Osteoblast (primary cell): ENCODE results near the gene CADPS2. TPM values are rescaled to one million over a fixed set of nuclear protein-coding genes. Genes with fewer than 3 reads are reported as not detected.

Experiments used
- DNase-seq: peaks from one replicate; pipeline ENCODE4 v3.0.0; 2011; ENCODE audit warnings: low spot score, mixed read lengths; ENCODE audit not compliant: insufficient read length; ENCODE audit errors: missing footprints
- H2AFZ ChIP-seq: 2 replicates; pipeline ENCODE4 v1.6.0; 2011; ENCODE audit warnings: mild to moderate bottlenecking, low read length
- H3K27ac ChIP-seq: 2 replicates; pipeline ENCODE4 v1.5.1; 2011; ENCODE audit warnings: mild to moderate bottlenecking, low read depth, low read length, moderate library complexity
- H3K27me3 ChIP-seq: 2 replicates; pipeline ENCODE4 v1.6.0; 2012; ENCODE audit warnings: mild to moderate bottlenecking, control low read depth, inconsistent platforms, low read length, moderate library complexity; ENCODE audit not compliant: insufficient read depth
- H3K36me3 ChIP-seq: 2 replicates; pipeline ENCODE4 v1.5.1; 2011; ENCODE audit warnings: mild to moderate bottlenecking, low read length, control low read depth, moderate library complexity; ENCODE audit not compliant: insufficient read depth
- H3K4me1 ChIP-seq: 2 replicates; pipeline ENCODE4 v1.5.1; 2011; ENCODE audit warnings: mild to moderate bottlenecking, low read length, control low read depth, moderate library complexity; ENCODE audit not compliant: insufficient read depth
- H3K4me2 ChIP-seq: 2 replicates; pipeline ENCODE4 v1.6.0; 2011; ENCODE audit warnings: mild to moderate bottlenecking, low read length; ENCODE audit not compliant: insufficient read depth
- H3K4me3 ChIP-seq: fragments of 200-600 bp; sonication (generic); 3 replicates; pipeline ENCODE4 v1.5.1; 2012; ENCODE audit warnings: mild to moderate bottlenecking, low read length, inconsistent platforms; ENCODE audit not compliant: insufficient read depth
- H3K79me2 ChIP-seq: 2 replicates; pipeline ENCODE4 v1.6.0; 2012; ENCODE audit warnings: mild to moderate bottlenecking, low read length, control low read depth, inconsistent platforms; ENCODE audit not compliant: insufficient read depth
- H3K9me3 ChIP-seq: 2 replicates; pipeline ENCODE4 v1.5.1; 2011; ENCODE audit warnings: low read depth, low read length, control low read depth
- H4K20me1 ChIP-seq: 2 replicates; pipeline ENCODE4 v1.6.0; 2012; ENCODE audit warnings: mild to moderate bottlenecking, low read length, control low read depth; ENCODE audit not compliant: insufficient read depth
- CTCF ChIP-seq: IDR thresholded peaks from 2 replicates; pipeline ENCODE4 v1.5.1; 2011; ENCODE audit warnings: mild to moderate bottlenecking, low read depth, low read length, moderate library complexity; ENCODE audit errors: extremely low read depth
- total RNA-seq: library from RNA; depleted of rRNA; stranded (reverse); fragments of >200 nt; gene quantifications from 2 replicates; pipeline ENCODE4 v1.2.3, GENCODE V29; 2012

The CADPS2 gene
- total RNA-seq, 1 donor: 21.7 TPM

- no peak for DNase-seq
- Histone ChIP-seq H2AFZ (no peak overlapping the region), H3K4me2 (no peak overlapping the region), H3K27ac (no peak overlapping the region), H3K4me1 (no peaks in the 10 kb centered on the region), H4K20me1 (no peaks in the 10 kb centered on the region), H3K9me3 (no peaks in the 10 kb centered on the region), H3K4me3 (no peak overlapping the region), H3K36me3 (no peaks in the 10 kb centered on the region), H3K79me2 (no peaks in the 10 kb centered on the region), H3K27me3 (no peaks in the 10 kb centered on the region)
- TF ChIP-seq CTCF: no peak
Observed at GRCh38 chr7:122507591-122507990, 378.7 kb downstream of the CADPS2 start.

- H3K4me2 ChIP-seq: no peak overlapping the region
Observed at GRCh38 chr7:122492007-122492406, 394.3 kb downstream of the CADPS2 start.

GRCh38 chr7:122488241-122488640 is 398.0 kb downstream of the CADPS2 start:
- no peak overlapping the region for H3K4me2 ChIP-seq
- H3K36me3 ChIP-seq: no peaks in the 10 kb centered on the region
- no peaks in the 10 kb centered on the region for H3K27me3 ChIP-seq
- H3K4me3 ChIP-seq: no peak overlapping the region
- H3K27ac ChIP-seq: no peak overlapping the region
- H3K4me1 ChIP-seq: no peaks in the 10 kb centered on the region
- H4K20me1 ChIP-seq: no peaks in the 10 kb centered on the region
- H3K9me3 ChIP-seq: no peaks in the 10 kb centered on the region
- TF ChIP-seq CTCF: no peak
- no peaks in the 10 kb centered on the region for H3K79me2 ChIP-seq
- H2AFZ ChIP-seq: no peak overlapping the region
- DNase-seq: no peak

More at GRCh38 chr7:122492007-122492406, 394.3 kb downstream of the CADPS2 start:
- Histone ChIP-seq H3K36me3 (no peaks in the 10 kb centered on the region), H4K20me1 (no peaks in the 10 kb centered on the region), H3K79me2 (no peaks in the 10 kb centered on the region), H3K4me3 (no peak overlapping the region), H3K9me3 (no peaks in the 10 kb centered on the region), H3K27me3 (no peaks in the 10 kb centered on the region), H2AFZ (no peak overlapping the region), H3K4me1 (no peaks in the 10 kb centered on the region), H3K27ac (no peak overlapping the region)
- no peak for DNase-seq
- no peak for TF ChIP-seq CTCF

GRCh38 chr7:122487131-122487530 is 399.1 kb downstream of the CADPS2 start:
- Histone ChIP-seq H3K4me3 (no peak overlapping the region), H3K4me2 (no peak overlapping the region), H3K79me2 (no peaks in the 10 kb centered on the region), H3K4me1 (no peaks in the 10 kb centered on the region), H2AFZ (no peak overlapping the region), H4K20me1 (no peaks in the 10 kb centered on the region), H3K9me3 (no peaks in the 10 kb centered on the region), H3K27me3 (no peaks in the 10 kb centered on the region), H3K27ac (no peak overlapping the region), H3K36me3 (no peaks in the 10 kb centered on the region)
- no peak for DNase-seq
- no peak for TF ChIP-seq CTCF
